Mesothelial cell of epicardium (in vitro differentiated cells): Measurements from ENCODE around the gene KRT24. TPM values are rescaled to one million over a fixed set of nuclear protein-coding genes. Genes with fewer than 3 reads are reported as not detected.

Experiments
- DNase-seq, 2 experiments: peaks; one replicate each; pipeline ENCODE4 v3.0.0; 2021; ENCODE audit warnings: low spot score in 2 of 2; ENCODE audit not compliant: unreplicated experiment in 2 of 2
- H3K27ac Mint-ChIP-seq: 2 replicates; pipeline ENCODE4 v1.8.0; 2021; ENCODE audit warnings: mixed read lengths
- H3K27me3 Mint-ChIP-seq: 2 replicates; pipeline ENCODE4 v1.8.0; 2021; ENCODE audit warnings: low read depth, mixed read lengths
- H3K36me3 Mint-ChIP-seq: 2 replicates; pipeline ENCODE4 v1.8.0; 2021; ENCODE audit warnings: mixed read lengths
- H3K4me1 Mint-ChIP-seq: 2 replicates; pipeline ENCODE4 v1.8.0; 2021; ENCODE audit warnings: mixed read lengths
- H3K4me3 Mint-ChIP-seq: 2 replicates; pipeline ENCODE4 v1.8.0; 2021; ENCODE audit warnings: mild to moderate bottlenecking, moderate library complexity, mixed read lengths
- H3K9me3 Mint-ChIP-seq: 2 replicates; pipeline ENCODE4 v1.8.0; 2021; ENCODE audit warnings: mixed read lengths
- total RNA-seq: library from RNA; stranded (reverse); gene quantifications from 3 replicates; pipeline ENCODE4 v1.2.1, GENCODE V29; 2021
- TF ChIP-seq, protein P1 (sequence below): fragments of 200-600 bp; sonication (generic); IDR thresholded peaks from one replicate; pipeline ENCODE4 v1.5.0; 2021; ENCODE audit warnings: antibody characterized with exemption; ENCODE audit not compliant: unreplicated experiment

Gene KRT24
- total RNA-seq, 1 donor from 2014 or later, result not detected

DNA sequence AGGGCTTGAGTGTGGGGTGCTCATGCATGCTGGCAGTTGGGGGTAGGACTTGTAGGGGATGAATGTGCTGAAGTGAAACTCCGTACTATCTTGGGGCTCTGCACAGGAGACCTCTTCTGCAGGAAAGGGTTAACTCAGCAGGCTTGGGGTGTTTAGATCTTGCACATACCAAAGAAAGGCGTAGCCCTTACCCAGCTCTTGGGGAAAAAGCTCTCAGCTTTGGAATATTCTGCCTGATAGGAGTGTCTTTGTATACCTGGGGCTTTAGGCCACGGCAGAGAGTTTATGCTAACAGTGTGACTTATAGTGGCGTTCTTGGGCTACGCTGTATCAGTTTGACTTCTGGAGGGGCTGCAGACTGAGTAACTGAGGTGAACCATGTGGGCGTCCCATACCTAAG is 30.5 kb upstream of the KRT24 start:
- no peak for DNase-seq
- Mint-ChIP-seq H3K27me3 (peaks cover 73% of the 10 kb centered on the region), H3K36me3 (no peaks in the 10 kb centered on the region), H3K9me3 (no peaks in the 10 kb centered on the region), H3K4me3 (no peak overlapping the region), H3K4me1 (no peaks in the 10 kb centered on the region), H3K27ac (no peak overlapping the region)
- TF ChIP-seq, protein P1, sequence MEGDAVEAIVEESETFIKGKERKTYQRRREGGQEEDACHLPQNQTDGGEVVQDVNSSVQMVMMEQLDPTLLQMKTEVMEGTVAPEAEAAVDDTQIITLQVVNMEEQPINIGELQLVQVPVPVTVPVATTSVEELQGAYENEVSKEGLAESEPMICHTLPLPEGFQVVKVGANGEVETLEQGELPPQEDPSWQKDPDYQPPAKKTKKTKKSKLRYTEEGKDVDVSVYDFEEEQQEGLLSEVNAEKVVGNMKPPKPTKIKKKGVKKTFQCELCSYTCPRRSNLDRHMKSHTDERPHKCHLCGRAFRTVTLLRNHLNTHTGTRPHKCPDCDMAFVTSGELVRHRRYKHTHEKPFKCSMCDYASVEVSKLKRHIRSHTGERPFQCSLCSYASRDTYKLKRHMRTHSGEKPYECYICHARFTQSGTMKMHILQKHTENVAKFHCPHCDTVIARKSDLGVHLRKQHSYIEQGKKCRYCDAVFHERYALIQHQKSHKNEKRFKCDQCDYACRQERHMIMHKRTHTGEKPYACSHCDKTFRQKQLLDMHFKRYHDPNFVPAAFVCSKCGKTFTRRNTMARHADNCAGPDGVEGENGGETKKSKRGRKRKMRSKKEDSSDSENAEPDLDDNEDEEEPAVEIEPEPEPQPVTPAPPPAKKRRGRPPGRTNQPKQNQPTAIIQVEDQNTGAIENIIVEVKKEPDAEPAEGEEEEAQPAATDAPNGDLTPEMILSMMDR, result no peak

DNA sequence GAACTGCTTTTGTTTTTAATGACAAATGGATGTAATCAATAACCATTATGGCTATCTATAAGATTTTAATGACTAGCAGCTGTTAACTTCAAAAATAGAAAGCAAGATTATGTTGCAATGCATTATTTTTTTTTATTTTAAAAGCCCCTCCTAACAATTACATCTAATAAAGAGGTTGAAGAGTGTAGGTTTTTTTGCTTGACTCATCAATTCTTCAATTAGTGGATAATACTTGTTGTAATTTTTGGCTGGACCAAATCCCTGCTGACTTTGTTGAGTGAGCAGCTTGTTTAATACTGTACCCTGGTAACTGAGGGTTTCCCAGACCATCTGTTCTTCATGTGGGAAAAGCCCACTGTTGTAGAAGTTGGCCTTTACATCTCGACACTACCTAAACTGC is 27.4 kb upstream of the KRT24 start:
- no peaks in the 10 kb centered on the region for H3K36me3 Mint-ChIP-seq
- H3K27ac Mint-ChIP-seq, result no peak overlapping the region
- H3K9me3 Mint-ChIP-seq, result no peaks in the 10 kb centered on the region
- no peak for DNase-seq
- H3K27me3 Mint-ChIP-seq, result peaks cover 65% of the 10 kb centered on the region
- no peaks in the 10 kb centered on the region for H3K4me1 Mint-ChIP-seq
- TF ChIP-seq, protein P1, result no peak
- no peak overlapping the region for H3K4me3 Mint-ChIP-seq

DNA sequence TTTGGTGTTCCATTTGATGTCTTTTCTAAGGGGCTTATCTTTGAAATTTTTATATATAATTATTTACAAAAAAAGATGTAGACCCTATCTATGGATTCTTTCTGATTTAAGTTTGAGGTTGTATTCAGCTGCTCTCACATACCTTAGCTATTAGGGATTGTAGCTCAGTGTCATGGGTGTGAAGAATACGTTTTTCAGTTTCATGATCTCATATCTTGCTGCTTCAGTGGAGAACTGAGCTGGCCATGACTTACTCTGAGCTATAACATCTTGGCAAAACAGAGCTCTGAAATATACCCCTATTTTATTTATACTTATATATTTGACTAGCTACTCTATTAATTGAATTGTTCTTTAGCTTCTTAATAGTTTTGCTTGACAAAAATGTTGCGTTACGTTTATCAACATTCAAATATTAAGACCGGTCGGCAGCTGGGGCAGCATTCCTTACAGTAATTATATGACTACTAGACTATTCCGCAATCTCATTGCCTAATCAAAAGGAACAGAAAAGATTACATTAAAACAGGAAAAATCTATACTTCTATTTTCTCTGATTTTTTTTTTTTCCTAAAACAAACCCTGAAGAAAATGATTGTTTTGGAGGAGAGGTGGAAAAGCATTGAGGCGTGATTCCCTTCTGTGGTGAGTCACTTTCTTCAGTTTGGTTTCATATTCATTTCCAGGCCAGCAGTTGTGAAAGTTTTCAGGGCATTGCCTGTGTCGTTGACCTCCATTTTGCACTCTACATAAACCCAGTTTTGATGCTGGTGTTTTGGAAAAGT is 24.1 kb upstream of the KRT24 start:
- peaks cover 57% of the 10 kb centered on the region for H3K27me3 Mint-ChIP-seq
- no peak for DNase-seq

DNA sequence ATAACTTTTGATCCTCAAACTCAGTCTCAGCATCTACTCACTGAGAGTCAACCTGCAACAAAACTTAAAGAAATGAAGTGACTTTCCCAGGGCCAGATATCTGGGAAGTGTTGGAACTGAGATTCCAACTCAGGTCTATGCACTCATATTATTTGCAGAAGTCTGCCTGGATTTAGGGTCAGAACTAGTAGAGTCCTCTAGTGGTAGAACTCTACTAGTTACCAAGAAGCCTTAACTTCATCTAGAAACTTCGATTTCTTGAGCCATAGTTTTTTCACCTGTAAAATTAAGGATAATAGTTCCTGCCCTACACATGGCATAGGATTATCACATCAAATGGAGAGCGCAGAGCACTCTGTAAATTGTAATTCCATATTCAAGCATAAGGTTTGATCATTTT is 23.4 kb upstream of the KRT24 start:
- no peak for DNase-seq
- peaks cover 4% of the 10 kb centered on the region for H3K4me1 Mint-ChIP-seq
- no peak overlapping the region for H3K27ac Mint-ChIP-seq
- no peaks in the 10 kb centered on the region for H3K9me3 Mint-ChIP-seq
- H3K27me3 Mint-ChIP-seq, result peaks cover 51% of the 10 kb centered on the region
- no peaks in the 10 kb centered on the region for H3K36me3 Mint-ChIP-seq
- TF ChIP-seq, protein P1, result no peak
- H3K4me3 Mint-ChIP-seq, result no peak overlapping the region

More for the DNA sequence above, 24.1 kb upstream of the KRT24 start:
- Mint-ChIP-seq H3K4me3 (no peak overlapping the region), H3K36me3 (no peaks in the 10 kb centered on the region), H3K9me3 (no peaks in the 10 kb centered on the region), H3K4me1 (no peaks in the 10 kb centered on the region), H3K27ac (no peak overlapping the region)
- TF ChIP-seq, protein P1, result no peak

DNA sequence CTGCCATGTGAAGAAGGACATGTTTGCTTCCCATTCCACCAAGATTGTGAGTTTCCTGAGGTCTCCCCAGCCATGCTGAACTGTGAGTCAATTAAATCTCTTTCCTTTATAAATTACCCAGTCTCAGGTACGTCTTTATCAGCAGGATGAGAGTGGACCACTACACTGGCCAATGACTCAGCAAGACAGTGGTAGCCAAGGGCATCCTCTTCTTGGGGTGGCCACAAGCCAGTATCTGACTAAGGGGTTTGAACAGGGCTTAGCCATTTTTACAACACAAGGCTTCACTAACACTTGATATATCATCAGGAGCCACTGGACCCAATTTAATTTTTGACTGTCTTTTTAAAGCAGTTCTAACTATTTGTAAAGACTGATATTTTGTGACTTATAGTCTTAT is 21.1 kb upstream of the KRT24 start:
- H3K27me3 Mint-ChIP-seq, result peaks cover 35% of the 10 kb centered on the region
- H3K36me3 Mint-ChIP-seq, result no peaks in the 10 kb centered on the region
- peaks cover 9% of the 10 kb centered on the region for H3K4me1 Mint-ChIP-seq
- DNase-seq, result no peak
- no peaks in the 10 kb centered on the region for H3K9me3 Mint-ChIP-seq
- H3K27ac Mint-ChIP-seq, result no peak overlapping the region
- TF ChIP-seq, protein P1, result no peak
- H3K4me3 Mint-ChIP-seq, result no peak overlapping the region
